ENCODE data around the gene STING1. TPM values are rescaled to one million over a fixed set of nuclear protein-coding genes. Genes with fewer than 3 reads are reported as not detected.

Gene STING1
- total and polyA plus RNA-seq, 2 of the 13 experiments (the other 11 are each of a cell fraction or from before 2014, with no cell fraction given): 1.3 to 4.4 TPM

DNA sequence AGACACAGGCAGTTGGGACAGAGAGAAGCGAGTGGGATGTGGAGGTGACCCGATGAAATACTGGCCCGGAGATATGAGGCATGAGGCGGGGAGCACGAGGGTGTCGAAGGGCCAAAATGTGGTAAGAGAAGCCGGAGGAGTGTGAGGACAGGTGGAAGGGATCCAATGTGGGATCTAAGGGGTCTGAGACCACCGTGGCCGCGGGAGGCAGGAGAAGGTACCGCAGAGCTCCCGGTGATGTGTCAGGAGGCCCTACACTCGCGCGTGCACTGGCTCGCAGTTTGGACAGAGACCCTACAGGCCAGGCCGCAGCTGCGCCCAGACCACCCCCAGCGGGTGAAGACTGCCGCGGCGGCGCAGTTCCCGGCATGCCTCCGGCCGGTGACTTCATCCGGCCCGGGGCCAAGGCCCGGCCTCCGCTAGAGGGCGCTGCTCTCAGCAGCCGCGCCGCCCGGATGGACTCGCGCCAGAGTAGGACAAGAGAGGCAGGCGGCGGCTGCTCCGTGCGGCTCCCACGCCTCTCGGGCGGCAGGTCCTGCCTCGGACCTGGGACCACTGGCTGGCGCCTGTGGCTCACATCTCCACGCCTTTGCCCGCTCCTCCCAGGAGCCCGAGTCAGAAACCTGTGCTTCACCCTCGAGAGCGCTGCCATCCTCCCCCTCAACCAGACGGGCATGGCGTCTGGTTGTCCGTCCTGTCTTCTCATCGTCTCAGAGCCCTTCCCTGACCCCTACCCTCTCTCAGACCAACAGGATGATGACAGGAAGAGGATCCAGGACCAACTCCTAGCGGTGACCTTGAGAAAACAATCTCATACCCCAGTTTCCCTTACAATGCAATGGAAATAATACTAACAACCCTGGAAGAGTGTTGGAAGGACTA, 35.4 kb upstream of the STING1 start (continued):
- TF ChIP-seq SP5 (CRISPR knock-in tag; IDR thresholded peaks at IDR 0.05; ENCODE audit: borderline replicate concordance, low read depth) (no peak; the same call in 1 of the 2 replicates), CHCHD3 (CRISPR knock-in tag; IDR thresholded peaks at IDR 0.05) (peak; percentile 76; the same call in 1 of the 2 replicates), CHD2 (IDR thresholded peaks at IDR 0.05; ENCODE audit: low read depth, low read length) (no peak; the same call in 1 of the 2 replicates), DR1 (CRISPR knock-in tag; IDR thresholded peaks at IDR 0.05) (peak; percentile 75), KDM5A (IDR thresholded peaks at IDR 0.05; ENCODE audit: borderline replicate concordance, low read length) (peak; percentile 45; the same call in 1 of the 2 replicates), ZSCAN5A (CRISPR knock-in tag; IDR thresholded peaks at IDR 0.05; ENCODE audit: borderline replicate concordance) (no peak), NCOA2 (CRISPR knock-in tag; IDR thresholded peaks at IDR 0.05) (peak; percentile 46; the same call in 1 of the 2 replicates), U2AF2 (IDR thresholded peaks at IDR 0.05; ENCODE audit: low read depth, low read length) (no peak), REST (IDR thresholded peaks at IDR 0.05; ENCODE audit: borderline replicate concordance in 1 of 2, low read depth in 1 of 2, low read length in 2 of 2) (peak in 1 of 2 experiments; percentile 55; a peak in 1 of 4 replicates), MEF2D (CRISPR knock-in tag; IDR thresholded peaks at IDR 0.05) (no peak; the same call in none of the 2 replicates), SMYD3 (CRISPR knock-in tag; IDR thresholded peaks at IDR 0.05) (no peak), MLLT10 (CRISPR knock-in tag; IDR thresholded peaks at IDR 0.05) (no peak), ZNF512B (CRISPR knock-in tag; IDR thresholded peaks at IDR 0.05; ENCODE audit: borderline replicate concordance) (0 out of 2 replicates have a peak, but pooled peaks have one; percentile 32), PAWR (CRISPR knock-in tag; IDR thresholded peaks at IDR 0.05; ENCODE audit: borderline replicate concordance) (no peak), ZNF556 (CRISPR knock-in tag; IDR thresholded peaks at IDR 0.05; ENCODE audit: borderline replicate concordance) (peak; percentile 100), ATM (IDR thresholded peaks at IDR 0.05; ENCODE audit: borderline replicate concordance) (no peak), HCFC1 (IDR thresholded peaks at IDR 0.05; ENCODE audit: low read depth, low read length) (no peak; the same call in 1 of the 2 replicates), ZNF563 (CRISPR knock-in tag; IDR thresholded peaks at IDR 0.05) (peak; percentile 80; the same call in 1 of the 2 replicates), TEAD3 (CRISPR knock-in tag; optimal IDR thresholded peaks at IDR 0.05; ENCODE audit: borderline replicate concordance) (peak; percentile 60), ZNF737 (CRISPR knock-in tag; IDR thresholded peaks at IDR 0.05; ENCODE audit: borderline replicate concordance) (peak; percentile 72; the same call in 1 of the 2 replicates), NFKBIZ (CRISPR knock-in tag; IDR thresholded peaks at IDR 0.05) (no peak), ZNF207 (IDR thresholded peaks at IDR 0.05; ENCODE audit: borderline replicate concordance) (no peak)

All from HepG2 (cell line).